Fibroblast of peridontal ligament (primary cell): ENCODE data around the gene EXPH5.

Experiments used
- DNase-seq: peaks from one replicate; pipeline ENCODE4 v3.0.0-alpha.2; 2010; ENCODE audit errors: extremely low read depth

Gene EXPH5

GRCh38 chr11:108559904-108560303, 33.7 kb downstream of the EXPH5 start:
- peak; percentile 82 for DNase-seq

GRCh38 chr11:108559340-108559739, 34.2 kb downstream of the EXPH5 start:
- peak; percentile 65 for DNase-seq

DNA sequence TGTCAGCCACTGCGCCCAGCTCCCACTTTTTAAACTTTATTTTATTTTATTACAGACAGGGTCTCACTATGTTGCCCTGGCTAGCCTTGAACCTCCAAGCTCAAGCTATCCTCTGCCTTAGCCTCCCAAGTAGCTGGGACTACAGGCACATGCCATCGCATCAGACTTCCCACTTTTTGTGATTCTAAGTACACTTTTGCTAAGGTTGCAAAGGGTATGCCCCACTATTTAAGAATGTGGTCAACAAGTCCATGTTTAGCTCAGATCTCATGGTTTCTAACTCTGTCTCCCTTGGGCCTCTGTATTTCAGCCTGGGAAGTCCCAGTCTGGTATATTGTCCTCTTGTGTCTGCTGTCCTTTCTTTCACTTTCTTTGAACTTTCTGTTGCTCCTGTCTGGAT, 35.3 kb downstream of the EXPH5 start:
- DNase-seq, result no peak

DNA sequence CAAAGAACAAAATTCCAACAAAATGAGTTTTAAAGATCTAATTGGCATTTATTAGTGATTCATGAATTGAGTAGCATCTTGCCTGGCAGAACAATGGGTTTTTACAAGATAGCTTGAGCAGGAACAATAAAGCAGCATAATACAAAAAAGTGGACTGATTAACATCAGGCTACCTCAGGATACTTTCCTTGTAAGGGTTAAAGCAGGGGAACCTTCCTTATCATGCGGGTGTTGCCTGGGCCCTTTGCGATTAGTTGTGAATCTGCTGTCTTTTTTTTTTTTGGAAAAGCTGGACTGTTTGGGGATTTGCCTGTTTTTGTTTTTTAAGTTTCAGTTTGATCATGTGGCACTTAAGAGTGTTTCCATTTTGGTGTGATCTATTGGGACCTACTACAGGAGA, 37.5 kb downstream of the EXPH5 start:
- DNase-seq, result no peak

DNA sequence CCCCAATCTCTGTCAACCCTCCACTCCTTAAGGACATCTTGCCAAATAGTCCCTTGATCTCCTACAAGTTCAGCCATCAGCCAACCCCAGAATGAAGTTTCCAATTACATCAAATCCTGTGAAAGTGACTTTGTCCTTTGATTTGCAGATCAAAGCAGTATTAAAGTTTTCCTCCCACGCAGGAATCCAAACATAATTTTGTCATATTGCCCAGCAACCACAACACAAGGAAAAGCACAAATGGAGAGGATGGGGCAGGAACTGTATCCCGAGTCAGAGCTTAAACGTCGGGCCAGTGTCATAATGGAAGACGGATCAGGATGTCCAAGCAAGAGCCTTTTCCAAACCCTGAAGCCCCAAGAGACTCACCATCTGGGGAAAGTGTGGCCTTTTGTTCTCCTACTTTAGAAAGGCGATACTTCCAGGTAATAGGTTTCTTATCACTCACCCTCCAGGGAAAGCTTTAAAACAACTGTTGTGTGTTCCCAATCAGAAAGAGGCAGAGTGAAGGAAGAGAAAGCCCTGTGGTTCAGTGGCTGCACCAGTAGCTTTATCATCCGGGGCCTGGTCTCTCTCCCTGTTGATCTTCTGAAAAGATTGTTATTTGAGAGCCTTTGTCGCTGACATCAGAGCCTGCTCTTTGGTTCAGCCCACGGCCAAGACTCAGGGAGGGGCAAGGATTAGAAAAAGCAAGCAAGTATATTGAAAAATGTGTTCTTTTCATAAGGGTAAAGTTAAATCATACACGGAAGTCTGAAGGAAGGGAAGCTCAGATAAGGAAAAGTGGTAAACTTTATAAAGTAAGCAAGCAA, 41.7 kb downstream of the EXPH5 start:
- peak; percentile 38 for DNase-seq

- no peak for DNase-seq
Observed at GRCh38 chr11:108549319-108549885, 44.2 kb downstream of the EXPH5 start.

- DNase-seq, result no peak
Observed at GRCh38 chr11:108545909-108546501, 47.6 kb downstream of the EXPH5 start.

DNA sequence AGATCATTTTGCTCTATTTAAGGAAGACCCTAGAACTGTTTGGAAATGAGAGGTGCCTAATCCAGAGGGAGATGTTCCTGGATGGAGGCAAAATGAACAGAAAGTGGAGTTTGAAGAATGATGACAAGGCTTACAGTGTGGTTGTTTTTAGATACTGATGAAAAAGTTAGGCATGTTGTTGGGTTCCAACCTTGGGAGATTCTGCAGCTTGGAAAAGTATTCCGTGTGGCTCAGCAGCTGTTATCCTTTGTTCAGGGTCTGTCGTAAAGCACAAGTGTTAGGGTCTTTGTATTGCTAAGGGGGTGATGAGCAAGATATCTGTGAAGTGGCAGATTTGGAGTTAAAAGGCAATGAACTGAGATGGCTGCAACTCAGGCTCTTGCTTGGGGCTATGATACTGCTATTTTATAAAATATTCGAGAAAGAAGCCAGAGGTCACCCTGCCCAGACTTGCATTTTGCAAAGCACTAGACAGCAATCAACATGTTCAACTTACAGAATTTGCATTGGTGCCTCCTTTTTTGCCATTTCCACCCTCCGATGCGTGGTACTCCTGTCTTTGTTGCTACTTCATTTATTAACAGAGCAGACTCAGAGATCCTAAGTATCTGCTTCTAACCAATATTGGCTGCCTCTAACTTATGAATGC, 50.1 kb downstream of the EXPH5 start:
- no peak for DNase-seq

DNA sequence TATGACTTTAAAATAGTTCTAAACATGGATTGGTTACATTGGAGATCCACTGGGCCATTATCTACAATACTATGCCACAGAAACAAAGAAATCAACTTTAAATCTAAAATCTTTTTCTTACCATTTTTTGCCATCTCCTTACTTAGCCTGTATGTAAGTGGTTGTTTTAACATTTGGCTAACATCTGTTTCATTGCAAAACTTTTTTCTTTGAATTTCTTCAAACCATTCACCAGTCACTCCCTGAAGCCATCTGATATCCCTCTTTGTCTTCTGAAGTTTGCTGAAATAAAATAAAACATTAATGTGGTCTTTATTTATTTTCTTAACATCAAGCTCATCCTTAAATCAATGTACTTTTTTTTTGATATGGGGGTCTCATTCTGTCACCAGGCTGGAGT, 52.0 kb downstream of the EXPH5 start:
- DNase-seq, result no peak

GRCh38 chr11:108538502-108538901, 55.1 kb downstream of the EXPH5 start:
- no peak for DNase-seq

DNA sequence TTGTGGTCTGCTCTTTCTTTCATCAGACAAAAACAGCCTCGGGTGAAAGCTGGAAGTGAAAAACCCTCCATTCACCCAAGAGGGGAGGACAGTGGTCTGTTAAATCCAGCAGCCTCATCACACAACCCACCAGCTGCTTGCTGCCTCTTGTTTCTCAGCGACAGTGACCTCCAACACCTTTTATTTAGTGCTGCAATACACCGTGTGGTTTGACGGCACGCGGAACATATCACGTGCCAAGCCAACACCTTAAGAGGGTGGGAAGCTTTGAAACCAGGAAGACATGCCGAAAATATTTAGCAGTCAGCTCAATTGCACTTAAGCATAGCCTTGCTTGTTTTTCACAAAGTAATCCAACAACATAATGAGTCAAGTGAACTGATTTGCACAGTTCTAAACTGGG, 55.5 kb downstream of the EXPH5 start:
- DNase-seq, result no peak

DNA sequence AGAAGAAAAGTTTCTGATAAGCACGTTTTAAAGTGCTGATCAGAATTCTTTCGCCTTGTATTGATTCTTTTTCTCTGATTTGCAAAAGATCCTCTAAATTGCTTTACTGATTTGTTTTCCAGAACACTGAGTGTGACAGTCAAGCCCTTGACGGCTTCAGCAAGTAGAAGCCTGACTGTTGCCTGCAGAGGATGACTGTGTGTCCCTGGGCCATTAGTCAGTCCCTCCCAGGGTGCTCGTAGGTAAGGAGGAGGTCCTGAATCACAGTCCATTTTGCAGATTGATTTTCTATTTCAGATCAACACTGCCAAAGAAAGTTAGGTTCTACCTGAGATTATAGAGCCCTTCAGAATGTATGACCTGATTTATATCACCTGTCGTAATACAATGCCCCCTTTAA, 56.8 kb downstream of the EXPH5 start:
- DNase-seq, result no peak

- no peak for DNase-seq
Observed at GRCh38 chr11:108535384-108535955, 58.1 kb downstream of the EXPH5 start.

DNA sequence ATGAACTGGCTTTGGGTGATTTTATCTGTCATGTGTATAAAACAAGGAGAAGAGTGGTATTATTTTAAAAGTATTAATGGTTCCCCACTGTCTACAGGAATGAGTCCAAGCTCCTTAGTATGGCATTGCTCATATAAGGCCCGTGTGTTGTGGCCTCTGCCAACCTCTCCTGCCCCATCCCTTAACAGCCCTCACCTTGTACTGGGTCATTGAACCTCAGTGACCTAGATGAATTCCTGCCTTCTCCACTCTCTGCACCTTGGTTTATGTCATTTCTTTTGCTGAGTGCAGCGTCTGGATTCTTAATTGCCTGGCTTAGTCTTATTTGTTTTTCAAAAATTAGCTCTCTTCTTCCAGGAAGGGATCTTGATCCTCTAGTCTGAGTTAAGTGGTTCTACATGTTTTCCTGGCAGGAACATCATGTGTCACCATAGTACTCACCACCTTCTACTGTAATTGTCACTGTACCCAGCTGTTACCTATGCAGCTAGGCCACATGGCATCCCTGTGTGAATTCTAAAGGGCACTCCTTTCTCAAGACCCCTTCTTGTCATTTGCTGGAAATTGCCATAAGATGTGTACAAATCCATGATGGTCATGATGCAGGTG, 59.2 kb downstream of the EXPH5 start:
- no peak for DNase-seq

GRCh38 chr11:108530426-108530825, 63.1 kb downstream of the EXPH5 start:
- DNase-seq, result no peak

- no peak for DNase-seq
Observed at GRCh38 chr11:108527382-108527781, 66.2 kb downstream of the EXPH5 start.

DNA sequence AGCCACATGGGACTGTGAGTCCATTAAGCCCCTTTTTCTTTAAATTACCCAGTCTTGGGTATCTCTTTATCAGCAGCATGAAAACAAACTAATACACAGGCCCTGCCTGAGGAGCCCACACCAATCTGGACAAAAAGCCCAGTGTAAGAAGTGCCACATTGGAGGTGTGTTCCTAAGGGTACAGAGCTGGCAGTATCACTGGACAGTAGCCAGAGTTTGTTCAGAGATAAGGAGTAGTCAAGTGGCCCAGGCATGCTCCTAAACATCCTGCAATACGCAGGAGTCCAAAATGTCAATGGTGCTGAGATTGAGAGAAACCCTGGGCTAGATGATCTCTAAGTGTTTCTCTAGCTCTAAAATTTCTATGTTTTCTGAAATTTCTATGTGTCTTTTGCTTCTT, 68.4 kb downstream of the EXPH5 start:
- no peak for DNase-seq

GRCh38 chr11:108524422-108524821, 69.1 kb downstream of the EXPH5 start:
- no peak for DNase-seq

- DNase-seq, result no peak
Observed at GRCh38 chr11:108522318-108522717, 71.2 kb downstream of the EXPH5 start.

GRCh38 chr11:108518581-108518980, 75.0 kb downstream of the EXPH5 start:
- no peak for DNase-seq

DNA sequence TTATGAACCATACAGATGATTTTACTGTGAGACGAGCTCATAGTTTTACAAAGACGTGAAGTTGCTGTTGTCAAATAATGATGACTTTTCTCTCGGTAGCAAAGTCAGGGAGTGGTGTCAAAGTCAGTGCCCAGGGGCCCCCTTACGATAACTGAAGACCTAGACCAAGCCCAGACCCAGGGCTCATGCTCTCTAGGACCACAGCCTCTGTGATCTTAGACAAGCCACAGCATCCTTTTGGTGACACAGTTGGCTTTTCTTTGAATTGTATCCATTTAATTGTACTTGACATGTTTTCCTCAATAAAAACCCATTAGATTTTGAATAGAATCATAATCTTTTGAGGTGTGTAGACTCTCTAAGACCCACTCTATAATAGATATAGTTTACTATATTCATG, 77.4 kb downstream of the EXPH5 start:
- DNase-seq, result no peak

DNA sequence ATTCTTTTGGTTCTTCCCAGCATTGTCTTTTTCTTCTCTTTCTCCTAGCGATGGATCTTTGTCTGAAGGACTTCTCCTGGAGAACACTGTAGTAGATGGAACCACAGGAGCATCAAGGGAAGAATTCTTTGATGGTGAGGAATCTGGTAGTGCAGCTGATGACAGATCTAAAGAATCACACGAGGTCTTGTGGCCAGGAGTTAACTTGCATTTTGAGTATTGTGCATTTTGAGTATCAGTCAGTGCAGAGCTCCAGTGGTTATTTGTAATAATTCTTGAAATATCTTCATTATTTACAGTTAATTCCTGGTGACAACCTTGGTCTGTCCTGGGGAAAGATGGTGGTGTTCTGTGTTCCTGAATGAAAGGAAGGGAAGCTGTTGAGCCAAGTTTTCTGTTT, 80.9 kb downstream of the EXPH5 start:
- DNase-seq, result no peak
